Stimulated activated CD4-positive, alpha-beta T cell treated with anti-CD3 and anti-CD28 coated beads, Interleukin-1b, Interleukin-23, amount 100 ng/mL, for 24 hours (primary cell): ENCODE results near the gene IL22RA2.

Experiments
- DNase-seq, 4 experiments: peaks; one replicate each; pipeline ENCODE4 v3.0.0-alpha.2; 2020; ENCODE audit warnings: low read depth in 4 of 4, low spot score in 1 of 4

The IL22RA2 gene

GRCh38 chr6:137097526-137097925 lies 75.9 kb downstream of the IL22RA2 start:
- DNase-seq, result no peak

GRCh38 chr6:137097057-137097456 lies 76.4 kb downstream of the IL22RA2 start:
- no peak for DNase-seq

DNA sequence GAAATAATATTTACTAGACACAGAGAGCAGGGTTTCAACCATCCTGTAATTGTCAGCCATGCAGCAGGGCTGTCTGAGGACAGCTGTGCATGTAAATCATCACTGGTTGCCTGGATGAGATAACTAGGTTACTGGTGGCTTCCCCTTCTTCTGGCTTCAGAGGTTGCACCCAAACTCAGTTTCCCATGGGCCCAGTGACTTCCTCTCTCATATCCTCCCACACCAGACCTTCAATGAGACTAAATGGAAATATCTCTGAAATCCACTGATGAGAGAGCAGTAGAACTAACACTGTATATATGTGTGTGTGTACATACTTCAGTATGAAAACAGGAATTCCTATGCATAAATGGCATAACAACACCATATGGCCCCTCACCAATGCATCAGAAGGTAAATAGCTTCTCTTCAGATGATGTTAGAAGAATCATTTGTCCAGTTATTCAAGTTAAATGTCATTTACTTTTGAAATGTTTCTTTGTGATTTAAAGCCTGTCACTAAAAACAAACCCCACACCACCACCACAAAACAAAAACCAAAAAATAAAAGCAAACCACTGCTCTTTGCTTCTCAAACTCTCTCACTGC lies 77.7 kb downstream of the IL22RA2 start:
- no peak for DNase-seq

- DNase-seq, result no peak
These were observed 78.4 kb downstream of the IL22RA2 start for GRCh38 chr6:137095093-137095492.

DNA sequence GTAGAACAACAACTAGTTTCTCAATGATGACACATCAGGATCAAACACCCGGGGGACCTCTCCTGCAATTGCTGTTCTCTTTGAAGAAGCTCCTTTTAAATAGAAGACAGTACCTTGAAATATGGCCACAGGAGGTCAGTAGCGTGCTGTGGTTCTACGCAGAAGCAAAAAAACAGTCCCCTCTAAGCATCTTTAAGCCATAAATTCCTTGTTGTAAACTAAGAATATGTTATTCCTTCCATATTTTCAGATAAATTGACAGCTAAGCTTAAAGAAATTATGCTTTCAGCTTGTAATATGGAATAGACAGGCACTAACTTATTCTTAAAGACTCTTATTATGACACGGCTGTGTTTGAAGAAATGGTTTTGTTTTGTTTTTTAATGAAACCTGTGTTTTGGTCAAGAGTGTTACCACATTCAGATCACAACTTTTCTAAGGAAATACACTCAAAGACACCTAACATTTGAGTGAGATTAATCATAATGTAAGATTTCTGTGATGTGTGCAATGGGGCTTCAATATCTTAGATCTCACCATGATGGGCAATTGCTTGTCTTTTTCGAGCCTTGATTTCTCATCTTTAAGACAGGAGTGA lies 78.9 kb downstream of the IL22RA2 start:
- DNase-seq, result peak; percentile 10 to 32 (median 19)
